B cell (primary cell): ENCODE results near the gene PLPP2. TPM values are rescaled to one million over a fixed set of nuclear protein-coding genes. Genes with fewer than 3 reads are reported as not detected.

Experiments used
- ATAC-seq: fragments of 200-7000 bp; cut with Tn5 transposase; one replicate; pipeline ENCODE4 v1.10.0; 2021; ENCODE audit warnings: low read depth, mild to moderate bottlenecking, moderate number of reproducible peaks, moderate library complexity
- CTCF ChIA-PET: fragments of 350-600 bp; sonication (Branson Sonifier 250); formaldehyde crosslinking; loops from one replicate; lab custom pipeline; 2021; ENCODE audit warnings: antibody characterized with exemption, inconsistent platforms; lab: Charles Lee
- POLR2A ChIA-PET: fragments of 350-600 bp; sonication (Branson Sonifier 250); formaldehyde crosslinking; loops from one replicate; lab custom pipeline; 2021; ENCODE audit warnings: antibody characterized with exemption; lab: Charles Lee
- DNase-seq: peaks from one replicate; pipeline ENCODE4 v3.0.0; 2013
- H2AFZ ChIP-seq: 2 replicates; pipeline ENCODE4 v1.6.1; 2012; ENCODE audit warnings: mild to moderate bottlenecking, low read depth, low read length; ENCODE audit not compliant: insufficient read depth, poor library complexity, severe bottlenecking
- H3K27ac ChIP-seq, 2 donors: 1 replicate in 1 of 2; 2 replicates in 1 of 2; pipeline ENCODE4 v1.5.1; 2012 to 2013; ENCODE audit warnings: low read length in 2 of 2, mild to moderate bottlenecking in 2 of 2, moderate library complexity in 1 of 2
- H3K27me3 ChIP-seq, 4 experiments: fragments of 200-600 bp in 1 of 4; sonication (generic) in 1 of 4; replicated peaks in 1 of 4; 1 replicate in 2 of 4; 2 replicates in 2 of 4; pipeline versions ENCODE4 v1.6.1 to v1.7.0; 2013 to 2016; ENCODE audit warnings: low read length in 3 of 4, mild to moderate bottlenecking in 2 of 4, mixed read lengths in 1 of 4, moderate library complexity in 1 of 4; ENCODE audit not compliant: insufficient read depth in 4 of 4, control insufficient read depth in 3 of 4; ENCODE audit errors: control extremely low read depth in 1 of 4
- H3K36me3 ChIP-seq, 2 experiments: replicated peaks in 1 of 2; 1 replicate in 1 of 2; 2 replicates in 1 of 2; pipeline versions ENCODE4 v1.6.1 to v1.7.1; 2013; ENCODE audit warnings: low read length in 1 of 2; ENCODE audit not compliant: insufficient read depth in 2 of 2, control insufficient read depth in 1 of 2; ENCODE audit errors: control extremely low read depth in 1 of 2, extremely low read depth in 1 of 2
- H3K4me1 ChIP-seq, 2 donors: fragments of 200-600 bp in 1 of 2; sonication (generic) in 1 of 2; 1 replicate in 1 of 2; 2 replicates in 1 of 2; pipeline versions ENCODE4 v1.5.1 to v1.6.1; 2013 to 2017; ENCODE audit warnings: low read length in 2 of 2; ENCODE audit not compliant: control insufficient read depth in 2 of 2, insufficient read depth in 2 of 2
- H3K4me2 ChIP-seq: replicated peaks from 2 replicates; pipeline ENCODE3; 2012; ENCODE audit warnings: mild to moderate bottlenecking, low read depth, low read length; ENCODE audit not compliant: poor library complexity, severe bottlenecking
- H3K4me3 ChIP-seq, 5 experiments: fragments of 200-600 bp in 1 of 5; sonication (generic) in 1 of 5; 1 replicate in 3 of 5; 2 replicates in 2 of 5; pipeline versions ENCODE4 v1.5.1 to v1.7.0; 2011 to 2016; ENCODE audit warnings: low read length in 4 of 5, mild to moderate bottlenecking in 4 of 5, low read depth in 2 of 5, control low read depth in 1 of 5, moderate library complexity in 1 of 5; ENCODE audit not compliant: insufficient read depth in 1 of 5; ENCODE audit errors: control extremely low read depth in 1 of 5, extremely low read depth in 1 of 5
- H3K79me2 ChIP-seq: fragments of 200-600 bp; sonication (generic); one replicate; pipeline ENCODE4 v1.6.0; 2016; ENCODE audit warnings: low read length; ENCODE audit not compliant: control insufficient read depth, insufficient read depth
- H3K9ac ChIP-seq: fragments of 200-600 bp; sonication (generic); 2 replicates; pipeline ENCODE4 v1.6.1; 2017; ENCODE audit warnings: mild to moderate bottlenecking, low read length, moderate library complexity
- H3K9me3 ChIP-seq, 3 donors: one replicate each; pipeline versions ENCODE4 v1.6.1 to v1.7.1; 2013; ENCODE audit warnings: low read length in 2 of 3; ENCODE audit not compliant: control insufficient read depth in 2 of 3, insufficient read depth in 1 of 3; ENCODE audit errors: control extremely low read depth in 1 of 3
- H4K20me1 ChIP-seq: 2 replicates; pipeline ENCODE4 v1.6.0; 2012; ENCODE audit warnings: mild to moderate bottlenecking, low read length; ENCODE audit not compliant: insufficient read depth, control insufficient read depth, poor library complexity, severe bottlenecking
- H3K27ac Mint-ChIP-seq: one replicate; pipeline ENCODE4 v1.8.0; 2021; ENCODE audit warnings: mixed read lengths
- H3K27me3 Mint-ChIP-seq: one replicate; pipeline ENCODE4 v1.8.0; 2021; ENCODE audit warnings: mixed read lengths
- H3K4me1 Mint-ChIP-seq: one replicate; pipeline ENCODE4 v1.8.0; 2021; ENCODE audit warnings: mixed read lengths
- H3K4me3 Mint-ChIP-seq: one replicate; pipeline ENCODE4 v1.8.0; 2021; ENCODE audit warnings: mixed read lengths
- H3K9me3 Mint-ChIP-seq: one replicate; pipeline ENCODE4 v1.8.0; 2022; ENCODE audit warnings: mixed read lengths; ENCODE audit not compliant: insufficient read depth
- EZH2 ChIP-seq: IDR thresholded peaks from 2 replicates; pipeline ENCODE4 v1.6.1; 2012; ENCODE audit warnings: borderline replicate concordance, low read depth, mild to moderate bottlenecking, moderate library complexity, low read length; ENCODE audit not compliant: insufficient read depth, poor library complexity, severe bottlenecking
- WGBS: methylation state at CpG from one replicate; pipeline ENCODE4 v1.1.5; 2013; ENCODE audit warnings: missing lambda C conversion rate; ENCODE audit not compliant: insufficient coverage; 5-methylcytosine and 5-hydroxymethylcytosine counted together
- intact Hi-C: fragments of 100-400 bp; cut with micrococcal nuclease; formaldehyde crosslinking; loops from one replicate; pipeline ENCODE4 v1.10.0; 2022
- polyA plus RNA-seq: library from polyadenylated mRNA; depleted of rRNA; stranded (reverse); fragments of >200 nt; gene quantifications from 2 replicates; pipeline ENCODE4 v1.2.3, GENCODE V29; 2012
- total RNA-seq, 2 donors: library from RNA; stranded (reverse); fragments of 120-200 nt in 1 of 2; gene quantifications; 1 replicate in 1 of 2; 2 replicates in 1 of 2; pipeline versions ENCODE4 v1.2.3 to v1.2.4, GENCODE V29; 2013 to 2022
- TF ChIP-seq, protein P1 (sequence below): fragments of 200-600 bp; IDR thresholded peaks from one replicate; pipeline ENCODE4 v1.8.0; 2022; ENCODE audit warnings: antibody characterized with exemption, mild to moderate bottlenecking

PLPP2 gene
- total and polyA plus RNA-seq, 2 donors (not counting 1 experiment from before 2014, with no cell fraction given): 0.37 to 1.3 TPM

DNA sequence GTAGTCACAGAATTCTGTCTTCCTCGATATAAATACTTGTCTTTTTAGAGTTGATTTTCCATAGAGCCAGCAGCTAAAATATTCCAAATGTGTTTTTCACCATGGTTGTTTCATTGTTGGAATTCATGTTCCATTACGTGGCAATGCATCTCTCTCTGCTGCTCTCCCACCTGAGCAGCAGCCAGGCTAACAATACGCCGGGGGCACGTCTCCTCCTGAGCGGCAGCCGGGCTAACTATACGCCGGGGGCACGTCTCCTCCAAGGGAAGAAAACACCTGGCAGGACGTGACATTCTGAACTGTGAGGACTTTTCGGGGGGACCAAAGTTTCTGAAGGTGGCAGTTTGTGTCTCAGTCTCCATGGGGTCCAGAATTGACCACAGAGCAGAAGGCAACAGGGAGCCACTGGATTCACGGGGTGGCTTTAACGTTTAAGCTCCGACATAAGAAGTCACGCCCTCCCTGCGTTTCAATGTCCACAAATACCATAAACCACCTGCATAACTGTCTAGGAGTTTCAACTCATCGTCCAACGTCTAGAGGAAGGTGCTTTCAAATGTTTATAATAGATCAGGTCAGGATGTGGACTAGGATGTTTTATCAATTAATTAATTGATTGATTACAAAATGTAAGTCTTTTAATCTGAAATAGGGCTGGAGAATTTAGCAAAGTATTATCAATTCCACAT, 15.1 kb downstream of the PLPP2 start:
- H3K27ac ChIP-seq: no peak overlapping the region
- peaks cover 0 to 21% (median 6%) of the 10 kb centered on the region in 4 experiments for H3K27me3 ChIP-seq
- 94% methylated on average over 11 of the region's 19 CpGs for WGBS
- ChIA-PET CTCF (interaction anchor here (0.9 kb wide), 1 partner anchor 11 kb away, joined by 3 read pairs; no protein-coding TSS in a partner anchor), POLR2A (no interaction called here)
- no peak overlapping the region for H3K9ac ChIP-seq
- H3K4me3 Mint-ChIP-seq: no peak overlapping the region
- H3K4me3 ChIP-seq: no peak overlapping the region
- DNase-seq (no peak), ATAC-seq (no peak)
- H3K9me3 ChIP-seq: peaks cover 0 to 4% (median 0%) of the 10 kb centered on the region in 3 donors
- H4K20me1 ChIP-seq: no peaks in the 10 kb centered on the region
- no peak overlapping the region for H3K27ac Mint-ChIP-seq
- H3K79me2 ChIP-seq: no peaks in the 10 kb centered on the region
- H3K4me2 ChIP-seq: no peak overlapping the region
- no peaks in the 10 kb centered on the region for H3K4me1 ChIP-seq
- intact Hi-C loops: no loop called here
- no peak for TF ChIP-seq EZH2
- TF ChIP-seq, protein P1, sequence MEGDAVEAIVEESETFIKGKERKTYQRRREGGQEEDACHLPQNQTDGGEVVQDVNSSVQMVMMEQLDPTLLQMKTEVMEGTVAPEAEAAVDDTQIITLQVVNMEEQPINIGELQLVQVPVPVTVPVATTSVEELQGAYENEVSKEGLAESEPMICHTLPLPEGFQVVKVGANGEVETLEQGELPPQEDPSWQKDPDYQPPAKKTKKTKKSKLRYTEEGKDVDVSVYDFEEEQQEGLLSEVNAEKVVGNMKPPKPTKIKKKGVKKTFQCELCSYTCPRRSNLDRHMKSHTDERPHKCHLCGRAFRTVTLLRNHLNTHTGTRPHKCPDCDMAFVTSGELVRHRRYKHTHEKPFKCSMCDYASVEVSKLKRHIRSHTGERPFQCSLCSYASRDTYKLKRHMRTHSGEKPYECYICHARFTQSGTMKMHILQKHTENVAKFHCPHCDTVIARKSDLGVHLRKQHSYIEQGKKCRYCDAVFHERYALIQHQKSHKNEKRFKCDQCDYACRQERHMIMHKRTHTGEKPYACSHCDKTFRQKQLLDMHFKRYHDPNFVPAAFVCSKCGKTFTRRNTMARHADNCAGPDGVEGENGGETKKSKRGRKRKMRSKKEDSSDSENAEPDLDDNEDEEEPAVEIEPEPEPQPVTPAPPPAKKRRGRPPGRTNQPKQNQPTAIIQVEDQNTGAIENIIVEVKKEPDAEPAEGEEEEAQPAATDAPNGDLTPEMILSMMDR: no peak
- peaks cover 35% of the 10 kb centered on the region for H3K27me3 Mint-ChIP-seq
- no peaks in the 10 kb centered on the region for H3K36me3 ChIP-seq
- H3K9me3 Mint-ChIP-seq: no peaks in the 10 kb centered on the region
- H3K4me1 Mint-ChIP-seq: no peaks in the 10 kb centered on the region
- H2AFZ ChIP-seq: no peak overlapping the region

DNA sequence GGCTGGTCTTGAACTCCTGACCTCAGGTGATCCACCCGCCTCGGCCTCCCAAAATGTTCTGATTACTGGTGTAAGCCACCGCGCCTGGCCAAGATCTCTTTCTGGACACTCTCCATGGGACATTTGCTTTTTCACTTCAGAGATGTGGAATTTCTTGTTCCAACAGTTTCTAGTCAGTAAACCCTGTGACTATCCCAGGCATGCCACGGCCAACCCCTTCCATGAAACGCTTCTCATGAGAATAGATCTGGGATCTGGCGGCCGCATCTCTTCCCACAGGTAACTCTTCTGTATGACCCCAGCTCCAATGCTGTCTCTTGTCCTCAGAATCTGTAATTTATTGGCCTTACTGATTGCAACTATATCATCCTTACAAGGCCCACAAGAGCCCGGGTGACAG, 16.2 kb downstream of the PLPP2 start:
- Histone ChIP-seq H2AFZ (no peak overlapping the region), H3K9me3 (peaks cover 0 to 4% (median 0%) of the 10 kb centered on the region in 3 donors), H3K36me3 (no peaks in the 10 kb centered on the region), H4K20me1 (no peaks in the 10 kb centered on the region), H3K79me2 (no peaks in the 10 kb centered on the region), H3K9ac (no peak overlapping the region), H3K27me3 (peaks cover 0 to 17% (median 6%) of the 10 kb centered on the region in 4 experiments), H3K4me3 (no peak overlapping the region), H3K4me1 (no peaks in the 10 kb centered on the region), H3K4me2 (no peak overlapping the region), H3K27ac (no peak overlapping the region)
- CTCF ChIA-PET: no interaction called here
- ATAC-seq (no peak), DNase-seq (no peak)
- intact Hi-C loops: no loop called here
- no peak for TF ChIP-seq EZH2
- TF ChIP-seq, protein P1: no peak
- no peak overlapping the region for H3K4me3 Mint-ChIP-seq
- peaks cover 35% of the 10 kb centered on the region for H3K27me3 Mint-ChIP-seq
- H3K27ac Mint-ChIP-seq: no peak overlapping the region
- 91% methylated on average over 9 of the region's 9 CpGs for WGBS
- POLR2A ChIA-PET: no interaction called here
- H3K4me1 Mint-ChIP-seq: no peaks in the 10 kb centered on the region
- H3K9me3 Mint-ChIP-seq: no peaks in the 10 kb centered on the region
